Spleen (tissue), 11 donors: ENCODE measurements around the gene PCDHA11. TPM values are rescaled to one million over a fixed set of nuclear protein-coding genes. Genes with fewer than 3 reads are reported as not detected.

ENCODE experiments used
- DNase-seq: peaks from one replicate; pipeline ENCODE4 v3.0.0-alpha.2; 2020
- H3K27ac ChIP-seq, 8 donors: fragments of 200-600 bp; sonication (generic) in 7 of 8; 1 replicate in 4 of 8; 2 replicates in 4 of 8; pipeline versions ENCODE4 v1.5.0 to v1.8.0; 2016 to 2021; ENCODE audit warnings: inconsistent platforms in 4 of 8, mild to moderate bottlenecking in 4 of 8, moderate library complexity in 1 of 8
- H3K27me3 ChIP-seq, 7 donors: fragments of 200-600 bp; sonication (generic) in 6 of 7; replicated peaks in 1 of 7; 1 replicate in 4 of 7; 2 replicates in 3 of 7; pipeline versions ENCODE4 v1.5.0 to v1.8.0; 2016 to 2021; ENCODE audit warnings: inconsistent platforms in 3 of 7, mild to moderate bottlenecking in 1 of 7
- H3K36me3 ChIP-seq, 6 donors: fragments of 200-600 bp; sonication (generic) in 5 of 6; 1 replicate in 4 of 6; 2 replicates in 2 of 6; pipeline versions ENCODE4 v1.5.0 to v1.8.0; 2016 to 2021; ENCODE audit warnings: inconsistent platforms in 2 of 6
- H3K4me1 ChIP-seq, 6 donors: fragments of 200-600 bp; sonication (generic) in 5 of 6; 1 replicate in 3 of 6; 2 replicates in 3 of 6; pipeline versions ENCODE4 v1.5.0 to v1.8.0; 2016 to 2021; ENCODE audit warnings: inconsistent platforms in 3 of 6
- H3K4me3 ChIP-seq, 8 donors: fragments of 200-600 bp; sonication (generic) in 7 of 8; 1 replicate in 4 of 8; 2 replicates in 4 of 8; pipeline versions ENCODE4 v1.5.0 to v1.8.0; 2016 to 2021; ENCODE audit warnings: inconsistent platforms in 4 of 8, mild to moderate bottlenecking in 4 of 8, moderate library complexity in 2 of 8
- H3K9me3 ChIP-seq, 8 donors: fragments of 200-600 bp; sonication (generic) in 7 of 8; 1 replicate in 4 of 8; 2 replicates in 4 of 8; pipeline versions ENCODE4 v1.5.0 to v1.8.0; 2016 to 2021; ENCODE audit warnings: inconsistent platforms in 4 of 8
- CTCF ChIP-seq, 11 experiments: fragments of 200-600 bp in 7 of 11; fragments of 450-650 bp in 4 of 11; sonication (generic) in 4 of 11; IDR thresholded peaks in 8 of 11; conservative IDR thresholded peaks in 3 of 11; 1 replicate in 7 of 11; 2 replicates in 4 of 11; pipeline versions ENCODE4 v1.4.0 to v1.8.0; 2016 to 2021; ENCODE audit warnings: antibody characterized with exemption in 11 of 11, inconsistent platforms in 4 of 11, mild to moderate bottlenecking in 1 of 11
- POLR2A ChIP-seq, 3 donors: fragments of 450-650 bp; IDR thresholded peaks; one replicate each; pipeline ENCODE4 v1.5.1; 2017; ENCODE audit warnings: antibody characterized with exemption in 3 of 3, mild to moderate bottlenecking in 1 of 3
- POLR2AphosphoS5 ChIP-seq, 3 donors: sonication (generic); formaldehyde crosslinking; IDR thresholded peaks; one replicate each; pipeline ENCODE4 v1.5.1; 2017; ENCODE audit warnings: antibody characterized with exemption in 3 of 3
- WGBS, 5 donors: extraction: QIAGEN DNeasy Blood & Tissue Kit in 3 of 5; methylation state at CpG; one replicate each; pipeline versions ENCODE4 v1.1.5 to v1.1.7; 2013 to 2018; 5-methylcytosine and 5-hydroxymethylcytosine counted together
- intact Hi-C: fragments of 100-400 bp; cut with DNase I; formaldehyde crosslinking; loops from one replicate; pipeline ENCODE4 v1.15.0; 2023; ENCODE audit warnings: low total_unique reads
- polyA plus RNA-seq, 3 donors: library from polyadenylated mRNA; stranded (reverse); fragments of 200-250 nt; gene quantifications; one replicate each; pipeline ENCODE4 v1.2.1, GENCODE V29; 2013
- total RNA-seq, 7 donors: library from RNA; depleted of rRNA in 3 of 7; stranded (reverse); fragments of >200 nt in 3 of 7; fragmentation: NEBNext Ultra II Directional in 4 of 7; extraction: Animal tissue kit (Norgen Biotek cat#: 25700) in 4 of 7; gene quantifications; one replicate each; pipeline versions ENCODE4 v1.1.0 to v1.2.1, GENCODE V29; 2016 to 2021
- donor health status: healthy with polysubstance abuse.
- donor health status: DM: no; HTN: no; CAD: no; lungs with moderate emphysema.
- donor health status: DM: no; HTN: no; CAD: no.
- donor health status: Bipolar disorder and iron deficiency.
- donor health status: healthy.
- donor health status: DM: no; HTN: no; CAD: no.
- donor health status: DM: yes; HTN: yes; CAD: no.

Gene PCDHA11
- total and polyA plus RNA-seq, 10 donors, result 0.11 to 0.79 (median 0.31) TPM; not detected in 4

GRCh38 chr5:140883927-140884697 is 15.4 kb downstream of the PCDHA11 start:
- 42 to 59% (median 52%) methylated on average over 46 to 79 of the region's 79 CpGs for WGBS, 5 donors
- DNase-seq, result peak; percentile 61
- Histone ChIP-seq H3K27me3 (peaks cover 0 to 67% (median 3%) of the 10 kb centered on the region in 7 donors), H3K27ac (no peak overlapping the region), H3K36me3 (no peaks in the 10 kb centered on the region), H3K4me3 (no peak overlapping the region), H3K4me1 (no peaks in the 10 kb centered on the region), H3K9me3 (peaks cover 0 to 56% (median 27%) of the 10 kb centered on the region in 8 donors)
- intact Hi-C loops, result no loop called here
- TF ChIP-seq POLR2AphosphoS5 (IDR thresholded peaks at IDR 0.05) (no peak), POLR2A (IDR thresholded peaks at IDR 0.05) (no peak)

- Histone ChIP-seq H3K27ac (no peak overlapping the region), H3K36me3 (no peaks in the 10 kb centered on the region), H3K4me3 (no peak overlapping the region), H3K27me3 (peaks cover 0 to 16% (median 0%) of the 10 kb centered on the region in 7 donors), H3K4me1 (no peaks in the 10 kb centered on the region), H3K9me3 (peaks cover 0 to 55% (median 27%) of the 10 kb centered on the region in 8 donors)
- no peak for TF ChIP-seq POLR2AphosphoS5 (IDR thresholded peaks at IDR 0.05)
- TF ChIP-seq CTCF (IDR thresholded peaks at IDR 0.05 in 8 of 11, conservative IDR thresholded peaks at IDR 0.05 in 3 of 11), result no peak
- intact Hi-C loops, result no loop called here
- WGBS, 5 donors, result 64 to 100% (median 87%) methylated on average over 1 of the region's 1 CpG
- DNase-seq, result no peak
These were observed 47.6 kb downstream of the PCDHA11 start for GRCh38 chr5:140916325-140916724.

Other genes with a start within 250 kb of the PCDHA11 start
- gene CD14, start 235.8 kb upstream of the PCDHA11 start, total RNA-seq, result 100 to 1,000 TPM in 4 of 7 donors, 10 to 100 TPM in 3; 80.2 to 209 (median 101) TPM
- 10 to 100 TPM; 40.2 to 60.9 (median 48.9) TPM for gene CD14, start 235.8 kb upstream of the PCDHA11 start, polyA plus RNA-seq
- 10 to 100 TPM; 18.3 to 55.2 (median 24.5) TPM for gene TMCO6, start 229.5 kb upstream of the PCDHA11 start, total RNA-seq
- gene TMCO6, start 229.5 kb upstream of the PCDHA11 start, polyA plus RNA-seq, result 10 to 100 TPM; 12.0 to 21.0 (median 18.2) TPM
- 10 to 100 TPM; 35.1 to 61.4 (median 46.9) TPM for gene NDUFA2, start 221.3 kb upstream of the PCDHA11 start, total RNA-seq
- gene NDUFA2, start 221.3 kb upstream of the PCDHA11 start, polyA plus RNA-seq, result 100 to 1,000 TPM; 211 to 237 (median 216) TPM
- 100 to 1,000 TPM in 2 of 7 donors, 10 to 100 TPM in 5; 77.2 to 139 (median 90.4) TPM for gene IK, start 221.1 kb upstream of the PCDHA11 start, total RNA-seq
- 10 to 100 TPM; 61.1 to 68.0 (median 64.4) TPM for gene IK, start 221.1 kb upstream of the PCDHA11 start, polyA plus RNA-seq
- 10 to 100 TPM; 23.0 to 30.8 (median 25.7) TPM for gene WDR55, start 204.1 kb upstream of the PCDHA11 start, total RNA-seq
- gene WDR55, start 204.1 kb upstream of the PCDHA11 start, polyA plus RNA-seq, result 10 to 100 TPM; 14.2 to 25.6 (median 21.6) TPM
- 1 to 10 TPM; 1.2 to 2.8 (median 1.8) TPM for gene DND1, start 195.4 kb upstream of the PCDHA11 start, total RNA-seq
- 1 to 10 TPM; 2.2 to 4.7 (median 3.8) TPM for gene DND1, start 195.4 kb upstream of the PCDHA11 start, polyA plus RNA-seq
- gene HARS1, start 177.6 kb upstream of the PCDHA11 start, total RNA-seq, result 10 to 100 TPM; 41.9 to 53.9 (median 47.6) TPM
- gene HARS1, start 177.6 kb upstream of the PCDHA11 start, polyA plus RNA-seq, result 10 to 100 TPM; 38.4 to 46.3 (median 45.5) TPM
- 10 to 100 TPM; 30.2 to 40.8 (median 37.2) TPM for gene HARS2, start 177.5 kb upstream of the PCDHA11 start, total RNA-seq
- 10 to 100 TPM; 16.5 to 26.1 (median 24.1) TPM for gene HARS2, start 177.5 kb upstream of the PCDHA11 start, polyA plus RNA-seq
- 10 to 100 TPM; 34.4 to 52.3 (median 43.1) TPM for gene ZMAT2, start 168.5 kb upstream of the PCDHA11 start, total RNA-seq
- gene ZMAT2, start 168.5 kb upstream of the PCDHA11 start, polyA plus RNA-seq, result 10 to 100 TPM; 44.1 to 80.3 (median 57.8) TPM
- gene PCDHA1, start 82.8 kb upstream of the PCDHA11 start, total RNA-seq, result not detected
- gene PCDHA1, start 82.8 kb upstream of the PCDHA11 start, polyA plus RNA-seq, result under 1 TPM in 1 of 3 donors, not detected in 2; 0.05 TPM
- under 1 TPM in 1 of 7 donors, not detected in 6; 0.09 TPM for gene PCDHA2, start 74.1 kb upstream of the PCDHA11 start, total RNA-seq
- under 1 TPM in 1 of 3 donors, not detected in 2; 0.03 TPM for gene PCDHA2, start 74.1 kb upstream of the PCDHA11 start, polyA plus RNA-seq
- 1 to 10 TPM in 1 of 7 donors, under 1 TPM in 5, not detected in 1; 0.07 to 2.3 (median 0.61) TPM for gene PCDHA3, start 67.9 kb upstream of the PCDHA11 start, total RNA-seq
- gene PCDHA3, start 67.9 kb upstream of the PCDHA11 start, polyA plus RNA-seq, result under 1 TPM in 2 of 3 donors, not detected in 1; 0.03 to 0.08 TPM
- 1 to 10 TPM in 1 of 7 donors, under 1 TPM in 6; 0.13 to 1.2 (median 0.51) TPM for gene PCDHA4, start 61.9 kb upstream of the PCDHA11 start, total RNA-seq
- under 1 TPM in 1 of 3 donors, not detected in 2; 0.23 TPM for gene PCDHA4, start 61.9 kb upstream of the PCDHA11 start, polyA plus RNA-seq
- gene PCDHA5, start 47.3 kb upstream of the PCDHA11 start, total RNA-seq, result under 1 TPM in 6 of 7 donors, not detected in 1; 0.09 to 0.46 (median 0.13) TPM
- gene PCDHA5, start 47.3 kb upstream of the PCDHA11 start, polyA plus RNA-seq, result under 1 TPM in 1 of 3 donors, not detected in 2; 0.03 TPM
- gene PCDHA6, start 41.0 kb upstream of the PCDHA11 start, total RNA-seq, result under 1 TPM in 5 of 7 donors, not detected in 2; 0.14 to 0.85 (median 0.34) TPM
- under 1 TPM; 0.02 to 0.06 (median 0.04) TPM for gene PCDHA6, start 41.0 kb upstream of the PCDHA11 start, polyA plus RNA-seq
- gene PCDHA7, start 34.7 kb upstream of the PCDHA11 start, total RNA-seq, result under 1 TPM in 5 of 7 donors, not detected in 2; 0.14 to 0.72 (median 0.43) TPM
- gene PCDHA7, start 34.7 kb upstream of the PCDHA11 start, polyA plus RNA-seq, result under 1 TPM; 0.03 to 0.41 (median 0.11) TPM
- gene PCDHA8, start 27.8 kb upstream of the PCDHA11 start, total RNA-seq, result under 1 TPM in 5 of 7 donors, not detected in 2; 0.11 to 0.52 (median 0.25) TPM
- gene PCDHA8, start 27.8 kb upstream of the PCDHA11 start, polyA plus RNA-seq, result not detected
- under 1 TPM in 5 of 7 donors, not detected in 2; 0.13 to 0.98 (median 0.17) TPM for gene PCDHA9, start 20.6 kb upstream of the PCDHA11 start, total RNA-seq
- not detected for gene PCDHA9, start 20.6 kb upstream of the PCDHA11 start, polyA plus RNA-seq
- 1 to 10 TPM in 3 of 7 donors, under 1 TPM in 4; 0.34 to 1.4 (median 0.60) TPM for gene PCDHA10, start 13.1 kb upstream of the PCDHA11 start, total RNA-seq
- gene PCDHA10, start 13.1 kb upstream of the PCDHA11 start, polyA plus RNA-seq, result under 1 TPM in 2 of 3 donors, not detected in 1; 0.02 to 0.03 TPM
- gene PCDHA12, start 6.4 kb downstream of the PCDHA11 start, total RNA-seq, result under 1 TPM in 4 of 7 donors, not detected in 3; 0.17 to 0.79 (median 0.32) TPM
- gene PCDHA12, start 6.4 kb downstream of the PCDHA11 start, polyA plus RNA-seq, result under 1 TPM in 1 of 3 donors, not detected in 2; 0.06 TPM
- gene PCDHA13, start 13.2 kb downstream of the PCDHA11 start, total RNA-seq, result under 1 TPM in 5 of 7 donors, not detected in 2; 0.22 to 0.79 (median 0.46) TPM
- under 1 TPM in 2 of 3 donors, not detected in 1; 0.20 to 0.21 TPM for gene PCDHA13, start 13.2 kb downstream of the PCDHA11 start, polyA plus RNA-seq
- gene PCDHAC1, start 57.3 kb downstream of the PCDHA11 start, total RNA-seq, result 1 to 10 TPM in 2 of 7 donors, under 1 TPM in 5; 0.13 to 1.2 (median 0.41) TPM
- gene PCDHAC1, start 57.3 kb downstream of the PCDHA11 start, polyA plus RNA-seq, result under 1 TPM; 0.17 to 0.35 (median 0.23) TPM
- 1 to 10 TPM; 1.5 to 7.9 (median 3.9) TPM for gene PCDHAC2, start 97.5 kb downstream of the PCDHA11 start, total RNA-seq
- under 1 TPM; 0.15 to 0.26 (median 0.17) TPM for gene PCDHAC2, start 97.5 kb downstream of the PCDHA11 start, polyA plus RNA-seq
- not detected for gene PCDHB1, start 182.4 kb downstream of the PCDHA11 start, total RNA-seq
- not detected for gene PCDHB1, start 182.4 kb downstream of the PCDHA11 start, polyA plus RNA-seq
- 1 to 10 TPM in 6 of 7 donors, under 1 TPM in 1; 0.98 to 2.0 (median 1.5) TPM for gene PCDHB2, start 225.7 kb downstream of the PCDHA11 start, total RNA-seq
- under 1 TPM; 0.12 to 0.29 (median 0.13) TPM for gene PCDHB2, start 225.7 kb downstream of the PCDHA11 start, polyA plus RNA-seq
- gene PCDHB3, start 231.5 kb downstream of the PCDHA11 start, total RNA-seq, result 1 to 10 TPM in 4 of 7 donors, under 1 TPM in 3; 0.34 to 3.1 (median 1.1) TPM
- under 1 TPM in 2 of 3 donors, not detected in 1; 0.08 to 0.26 TPM for gene PCDHB3, start 231.5 kb downstream of the PCDHA11 start, polyA plus RNA-seq